ENCODE data around the gene ARV1.
A peak's percentile ranks its signal among the peaks of the same experiment; 100 is the strongest.

The ARV1 gene

GRCh38 chr1:230972855-230973271 is 6.0 kb upstream of the ARV1 start:
- no peaks in the 10 kb centered on the region for H3K9me3 ChIP-seq (ENCODE audit: control insufficient read depth, low read length)
- H3K27me3 ChIP-seq (ENCODE audit: control insufficient read depth, insufficient read depth, low read length) = no peaks in the 10 kb centered on the region
- H3K9ac ChIP-seq = no peak overlapping the region
- no peaks in the 10 kb centered on the region for H3K36me3 ChIP-seq (ENCODE audit: control insufficient read depth, insufficient read depth, low read length)
- H3K79me2 ChIP-seq = peaks cover 6% of the 10 kb centered on the region
- H3K4me2 ChIP-seq (ENCODE audit: low read length) = no peak overlapping the region
- no peak overlapping the region for H2AFZ ChIP-seq
- H3K4me1 ChIP-seq = peaks cover 3% of the 10 kb centered on the region
- H3K27ac ChIP-seq = no peak overlapping the region
- H3K4me3 ChIP-seq (ENCODE audit: low read depth, low read length) = no peak overlapping the region
- TF ChIP-seq, protein P1, sequence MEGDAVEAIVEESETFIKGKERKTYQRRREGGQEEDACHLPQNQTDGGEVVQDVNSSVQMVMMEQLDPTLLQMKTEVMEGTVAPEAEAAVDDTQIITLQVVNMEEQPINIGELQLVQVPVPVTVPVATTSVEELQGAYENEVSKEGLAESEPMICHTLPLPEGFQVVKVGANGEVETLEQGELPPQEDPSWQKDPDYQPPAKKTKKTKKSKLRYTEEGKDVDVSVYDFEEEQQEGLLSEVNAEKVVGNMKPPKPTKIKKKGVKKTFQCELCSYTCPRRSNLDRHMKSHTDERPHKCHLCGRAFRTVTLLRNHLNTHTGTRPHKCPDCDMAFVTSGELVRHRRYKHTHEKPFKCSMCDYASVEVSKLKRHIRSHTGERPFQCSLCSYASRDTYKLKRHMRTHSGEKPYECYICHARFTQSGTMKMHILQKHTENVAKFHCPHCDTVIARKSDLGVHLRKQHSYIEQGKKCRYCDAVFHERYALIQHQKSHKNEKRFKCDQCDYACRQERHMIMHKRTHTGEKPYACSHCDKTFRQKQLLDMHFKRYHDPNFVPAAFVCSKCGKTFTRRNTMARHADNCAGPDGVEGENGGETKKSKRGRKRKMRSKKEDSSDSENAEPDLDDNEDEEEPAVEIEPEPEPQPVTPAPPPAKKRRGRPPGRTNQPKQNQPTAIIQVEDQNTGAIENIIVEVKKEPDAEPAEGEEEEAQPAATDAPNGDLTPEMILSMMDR (IDR thresholded peaks at IDR 0.05) = no peak

DNA sequence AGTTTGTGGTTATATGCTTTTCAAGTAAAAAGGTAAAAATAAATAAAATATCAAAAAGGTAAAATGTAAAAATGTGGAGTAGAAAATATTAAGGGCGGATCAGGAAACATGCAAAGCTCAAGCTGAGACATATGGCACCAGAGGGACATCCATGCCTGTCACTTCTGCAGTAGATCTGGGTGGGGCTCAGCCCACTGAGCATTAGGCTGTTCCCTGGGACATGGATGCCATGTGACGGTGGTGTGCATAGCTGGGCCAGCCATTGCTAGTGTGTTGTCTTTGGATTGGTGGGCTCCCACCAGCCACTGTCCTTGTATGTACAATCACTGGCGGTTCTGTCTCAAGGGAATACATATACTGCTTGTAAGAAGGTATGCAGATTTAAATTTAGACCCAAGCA is 3.3 kb upstream of the ARV1 start:
- H3K4me2 ChIP-seq (ENCODE audit: low read length) = no peak overlapping the region
- H3K27me3 ChIP-seq (ENCODE audit: control insufficient read depth, insufficient read depth, low read length) = no peaks in the 10 kb centered on the region
- H2AFZ ChIP-seq = no peak overlapping the region
- no peak overlapping the region for H3K9ac ChIP-seq
- H3K36me3 ChIP-seq (ENCODE audit: control insufficient read depth, insufficient read depth, low read length) = no peaks in the 10 kb centered on the region
- TF ChIP-seq, protein P1 (IDR thresholded peaks at IDR 0.05) = no peak
- H3K4me1 ChIP-seq = peaks cover 8% of the 10 kb centered on the region
- no peaks in the 10 kb centered on the region for H3K9me3 ChIP-seq (ENCODE audit: control insufficient read depth, low read length)
- no peak overlapping the region for H3K27ac ChIP-seq
- no peak overlapping the region for H3K4me3 ChIP-seq (ENCODE audit: low read depth, low read length)
- H3K79me2 ChIP-seq = peaks cover 6% of the 10 kb centered on the region

DNA sequence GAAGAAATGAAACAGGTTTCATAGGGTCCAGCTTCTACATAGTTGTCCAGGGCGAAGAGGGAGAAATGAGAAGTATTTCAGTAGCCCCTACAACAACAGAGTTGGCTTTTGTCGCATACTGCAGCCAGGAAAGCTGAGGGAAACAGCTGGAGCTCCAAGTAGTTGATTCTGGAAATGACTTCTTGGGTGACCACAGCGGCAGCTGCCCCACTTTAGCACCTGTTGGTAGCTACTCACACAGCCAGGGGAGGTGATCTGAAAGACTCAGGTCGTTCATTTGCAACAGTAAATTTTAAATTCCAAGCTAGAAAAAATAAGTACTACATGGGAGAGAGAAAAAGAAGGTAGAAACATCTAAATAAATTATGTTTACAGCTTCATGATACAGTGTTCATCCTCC is 2.5 kb upstream of the ARV1 start:
- Histone ChIP-seq H3K9me3 (ENCODE audit: control insufficient read depth, low read length) (no peaks in the 10 kb centered on the region), H3K36me3 (ENCODE audit: control insufficient read depth, insufficient read depth, low read length) (no peaks in the 10 kb centered on the region), H3K79me2 (peaks cover 6% of the 10 kb centered on the region), H2AFZ (no peak overlapping the region), H3K4me2 (ENCODE audit: low read length) (no peak overlapping the region), H3K4me1 (peaks cover 8% of the 10 kb centered on the region), H3K27me3 (ENCODE audit: control insufficient read depth, insufficient read depth, low read length) (no peaks in the 10 kb centered on the region), H3K27ac (no peak overlapping the region), H3K4me3 (ENCODE audit: low read depth, low read length) (no peak overlapping the region), H3K9ac (no peak overlapping the region)
- TF ChIP-seq, protein P1 (IDR thresholded peaks at IDR 0.05) = no peak

DNA sequence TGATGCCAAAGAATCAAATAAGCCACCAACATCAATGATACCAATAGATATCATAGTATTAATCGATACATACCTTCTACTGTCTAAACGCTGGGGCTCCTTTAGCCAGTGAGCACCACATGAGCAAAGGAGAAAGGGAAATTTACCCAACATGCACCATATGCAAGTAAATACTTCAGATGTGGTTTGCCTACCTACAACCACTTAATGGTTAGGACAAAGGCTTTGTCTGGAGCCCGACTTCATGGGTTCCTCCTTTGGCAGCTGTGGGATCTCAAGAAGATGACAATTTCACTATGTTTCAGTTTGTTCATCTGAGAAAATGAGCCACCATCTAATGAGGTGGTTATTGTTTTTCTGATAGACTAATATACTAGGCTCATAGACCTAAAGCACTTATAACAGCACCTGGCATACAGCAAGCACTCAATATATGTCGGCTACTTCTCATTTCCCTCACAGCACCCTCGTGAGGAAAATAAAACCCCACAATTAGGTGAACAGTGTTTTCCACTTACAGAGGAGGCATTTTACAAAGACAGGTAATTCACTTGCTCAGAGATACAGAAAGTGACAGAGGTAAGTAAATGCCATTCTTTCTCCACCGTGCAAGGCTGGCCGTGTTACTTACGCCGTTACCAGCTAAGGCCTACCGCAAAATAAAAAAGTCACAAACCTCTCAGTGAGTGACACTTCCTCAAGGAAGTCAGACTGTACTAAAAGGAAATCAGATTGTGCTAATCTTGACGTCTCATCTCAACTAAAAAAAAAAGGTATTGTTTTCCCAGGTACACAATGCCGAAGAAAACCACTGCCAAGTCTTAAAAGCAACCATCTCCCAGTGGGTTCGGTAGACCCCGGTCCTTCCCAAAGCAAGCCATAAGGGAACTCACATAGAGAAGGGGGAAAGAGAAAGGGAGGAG is 1.8 kb upstream of the ARV1 start:
- H2AFZ ChIP-seq = peak overlapping the region; percentile 72
- H3K9ac ChIP-seq = no peak overlapping the region
- no peaks in the 10 kb centered on the region for H3K27me3 ChIP-seq (ENCODE audit: control insufficient read depth, insufficient read depth, low read length)
- H3K36me3 ChIP-seq (ENCODE audit: control insufficient read depth, insufficient read depth, low read length) = no peaks in the 10 kb centered on the region
- peak overlapping the region; percentile 81 for H3K4me2 ChIP-seq (ENCODE audit: low read length)
- peaks cover 8% of the 10 kb centered on the region for H3K4me1 ChIP-seq
- TF ChIP-seq, protein P1 (IDR thresholded peaks at IDR 0.05) = no peak
- peak overlapping the region; percentile 30 for H3K27ac ChIP-seq
- H3K9me3 ChIP-seq (ENCODE audit: control insufficient read depth, low read length) = no peaks in the 10 kb centered on the region
- peak overlapping the region; percentile 57 for H3K4me3 ChIP-seq (ENCODE audit: low read depth, low read length)
- H3K79me2 ChIP-seq = peaks cover 6% of the 10 kb centered on the region

Data from parathyroid adenoma (tissue), 2 donors.